Stimulated activated CD8-positive, alpha-beta memory T cell treated with anti-CD3 and anti-CD28 coated beads, Interleukin-15, amount 100 ng/mL, for 24 hours (primary cell): ENCODE measurements around the gene TRPM3.

Experiments used
- DNase-seq: peaks from one replicate; pipeline ENCODE4 v3.0.0-alpha.2; 2020; ENCODE audit warnings: low read depth

TRPM3 gene

DNA sequence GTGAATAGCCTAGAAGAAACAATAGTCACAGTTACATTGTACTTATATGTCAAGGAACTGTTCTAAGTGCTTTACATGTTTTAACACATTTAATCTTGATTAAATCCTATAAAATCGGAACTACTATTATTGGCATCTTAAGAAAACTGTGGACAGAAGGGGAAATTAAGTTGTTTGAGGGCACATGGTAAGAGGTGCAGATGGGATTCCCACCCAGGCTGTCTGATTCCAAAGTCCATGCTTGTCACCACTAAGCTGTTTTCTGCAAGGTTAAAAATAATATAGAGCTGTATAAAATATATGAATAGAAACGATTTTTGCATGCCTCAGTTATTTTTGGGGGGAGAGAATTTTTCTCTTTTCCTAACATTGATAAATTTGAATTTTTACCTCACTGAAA, 512.4 kb downstream of the TRPM3 start:
- DNase-seq, result no peak

DNA sequence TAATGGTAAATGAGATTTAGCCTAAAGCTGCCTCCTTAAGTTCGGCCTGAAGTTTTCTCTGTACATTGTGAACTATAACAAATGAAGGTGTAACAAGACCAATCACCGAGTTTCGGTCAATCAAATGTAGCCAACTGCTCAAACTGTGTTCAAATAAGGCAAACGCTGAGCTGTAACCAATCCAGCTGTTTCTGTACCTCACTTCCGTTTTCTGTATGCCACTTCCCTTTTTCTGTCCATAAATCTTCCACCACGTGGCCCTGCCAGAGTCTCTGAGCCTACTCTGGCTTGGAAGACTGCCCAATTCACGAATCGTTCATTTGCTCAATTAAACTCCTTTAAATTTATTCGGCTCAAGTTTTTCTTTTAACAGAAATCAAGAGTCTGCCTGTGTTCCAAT, 513.5 kb downstream of the TRPM3 start:
- no peak for DNase-seq

DNA sequence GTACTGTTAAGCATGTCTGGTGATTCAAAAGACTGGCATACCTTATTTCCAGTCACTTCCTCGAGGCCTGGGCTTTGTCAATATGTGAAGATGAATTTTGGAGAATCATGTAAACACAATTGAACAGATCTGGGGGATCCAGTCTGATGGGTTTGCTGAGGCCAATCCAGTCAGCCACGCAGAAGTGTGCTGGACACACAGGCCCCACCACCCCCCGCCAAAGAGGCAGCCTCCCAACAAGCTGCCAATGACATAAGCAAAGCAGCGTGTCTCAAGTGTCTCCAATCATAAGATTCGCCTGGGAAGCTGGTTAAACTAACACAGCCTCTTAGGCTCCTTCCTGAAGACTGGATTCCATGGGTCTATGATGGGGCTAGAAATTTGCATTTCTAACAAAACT, 514.1 kb downstream of the TRPM3 start:
- no peak for DNase-seq

DNA sequence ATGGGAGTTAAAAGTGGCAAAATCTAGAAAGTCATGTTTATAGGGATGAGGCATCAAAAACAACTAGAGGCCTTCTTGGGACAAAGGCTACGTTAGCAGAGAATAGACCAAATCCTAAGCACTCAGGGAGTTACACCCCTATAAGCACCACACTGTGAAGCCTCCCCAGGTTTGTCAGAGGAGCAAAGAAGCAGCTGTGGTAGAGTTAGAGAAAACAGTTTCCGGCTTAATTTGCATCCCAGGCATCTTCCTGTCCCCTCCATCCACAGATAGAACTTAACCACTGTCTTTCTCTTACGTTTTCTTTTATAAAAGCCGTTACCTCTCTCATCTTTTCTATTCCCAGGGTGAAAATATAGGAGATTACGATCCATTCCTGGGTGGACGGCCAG, 518.4 kb downstream of the TRPM3 start:
- no peak for DNase-seq

DNA sequence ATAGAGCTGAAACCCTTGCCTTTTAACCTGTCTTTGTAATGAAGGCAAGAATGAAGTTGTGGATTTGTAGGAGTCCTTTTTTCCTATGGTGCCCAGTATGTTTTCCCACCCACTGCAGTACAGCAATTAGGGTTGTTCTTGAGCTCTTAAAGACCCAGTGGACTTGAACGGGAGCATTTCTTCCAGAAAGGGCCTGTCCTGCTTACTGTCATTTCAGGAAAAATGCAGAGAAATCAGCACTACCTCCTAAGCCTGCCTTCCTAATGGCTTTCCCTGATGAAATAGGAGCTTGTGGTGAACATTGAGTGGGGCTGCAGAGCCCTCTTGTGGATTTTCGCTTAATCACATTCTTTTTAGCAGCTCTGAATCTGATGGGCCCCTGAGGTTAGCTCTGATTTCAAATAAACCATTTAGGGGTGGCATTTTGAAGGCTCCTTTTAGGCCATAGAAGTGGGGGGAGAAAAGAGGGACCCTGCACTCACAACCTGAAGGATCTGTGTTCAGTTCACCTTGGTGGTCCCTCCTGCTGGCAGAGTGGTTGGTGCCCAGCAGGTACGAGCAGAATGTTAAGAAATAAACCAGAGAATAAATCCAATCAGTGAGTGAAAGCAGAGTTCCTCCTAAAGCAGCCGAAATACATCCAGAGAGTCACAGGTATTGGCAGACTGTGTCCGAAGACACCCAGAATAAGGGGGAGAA, 519.0 kb downstream of the TRPM3 start:
- no peak for DNase-seq

DNA sequence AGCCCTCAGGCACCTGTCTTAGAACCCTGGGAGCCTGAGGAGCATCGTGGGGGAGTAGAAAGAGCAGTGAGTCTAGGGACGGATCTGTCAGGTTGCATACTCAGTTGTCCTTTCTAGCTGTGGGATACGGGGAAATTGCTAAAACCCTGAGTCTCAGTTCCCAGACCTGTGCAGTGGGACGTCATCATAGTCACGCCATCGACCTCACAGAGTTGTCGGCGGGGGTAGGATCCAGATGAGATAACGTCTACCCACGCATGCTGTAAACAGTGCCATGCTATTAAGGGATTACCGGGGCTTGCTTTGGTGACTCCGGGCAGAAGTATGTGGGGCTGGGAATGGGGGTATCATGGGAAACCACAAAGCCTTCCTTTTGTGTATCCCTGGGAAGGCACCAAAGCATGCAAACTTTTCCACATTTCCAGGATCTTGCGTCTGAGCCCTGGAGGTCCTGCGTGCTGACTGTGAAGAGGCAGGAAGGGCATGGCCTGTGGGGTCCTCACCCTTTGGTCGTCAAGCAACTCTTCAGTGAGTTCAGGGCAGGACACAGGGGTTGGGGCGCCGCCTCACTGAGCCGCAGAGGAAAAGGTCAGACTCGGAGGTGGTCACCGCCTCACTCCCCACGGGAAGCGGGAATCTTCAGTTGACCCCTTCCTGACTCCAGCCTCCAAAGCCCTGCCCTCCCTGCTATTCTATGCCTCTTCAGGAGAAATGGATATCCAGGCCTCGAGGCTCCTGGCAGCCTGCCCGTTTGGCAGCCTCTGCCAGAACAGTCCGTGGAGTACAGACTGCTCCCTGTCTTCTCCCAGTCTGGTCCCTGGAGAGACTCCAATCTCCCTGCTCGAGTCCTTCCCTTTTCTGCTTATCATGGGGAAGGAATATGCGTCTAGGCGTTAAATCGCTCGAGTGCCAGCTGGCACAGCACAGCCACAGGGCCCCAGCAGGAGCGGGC, 520.1 kb downstream of the TRPM3 start:
- no peak for DNase-seq

DNA sequence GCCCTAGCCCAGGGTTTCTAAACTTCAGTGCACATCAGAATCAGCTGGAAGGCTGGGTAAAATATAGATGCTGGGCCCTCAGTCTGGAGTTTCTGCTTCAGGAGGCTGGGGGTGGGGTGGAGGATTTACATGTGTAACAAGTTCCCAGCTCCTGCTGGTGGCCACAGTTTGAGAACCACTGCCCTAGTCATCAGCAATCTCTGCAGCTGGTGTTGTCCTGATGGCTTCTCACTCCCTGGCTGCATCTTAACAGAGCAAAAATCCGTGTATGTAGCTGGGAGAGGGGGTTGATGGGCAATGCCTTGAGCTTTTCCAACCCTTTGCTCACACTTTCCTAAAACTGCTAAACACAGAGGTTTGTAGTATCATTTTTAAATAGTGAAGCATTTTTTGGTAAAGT, 520.9 kb downstream of the TRPM3 start:
- DNase-seq, result no peak

DNA sequence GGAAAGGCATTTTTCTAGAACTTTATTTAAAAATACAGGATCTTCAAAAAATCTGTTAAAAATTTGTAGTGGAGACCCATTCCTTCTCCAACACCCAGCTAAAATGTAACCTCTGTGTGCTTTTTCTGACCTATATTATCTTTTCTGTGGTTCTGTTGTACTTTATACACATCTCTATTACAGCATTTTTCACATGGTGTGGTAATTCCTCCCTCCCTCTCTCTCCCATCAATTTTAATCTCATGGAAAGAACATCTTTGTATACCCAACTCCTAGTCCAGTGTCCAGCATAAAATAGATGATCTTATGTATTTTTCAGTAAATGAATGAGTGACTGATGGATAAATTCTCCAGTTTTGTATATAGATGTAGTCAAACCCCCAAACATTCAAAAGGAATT, 523.5 kb downstream of the TRPM3 start:
- no peak for DNase-seq

DNA sequence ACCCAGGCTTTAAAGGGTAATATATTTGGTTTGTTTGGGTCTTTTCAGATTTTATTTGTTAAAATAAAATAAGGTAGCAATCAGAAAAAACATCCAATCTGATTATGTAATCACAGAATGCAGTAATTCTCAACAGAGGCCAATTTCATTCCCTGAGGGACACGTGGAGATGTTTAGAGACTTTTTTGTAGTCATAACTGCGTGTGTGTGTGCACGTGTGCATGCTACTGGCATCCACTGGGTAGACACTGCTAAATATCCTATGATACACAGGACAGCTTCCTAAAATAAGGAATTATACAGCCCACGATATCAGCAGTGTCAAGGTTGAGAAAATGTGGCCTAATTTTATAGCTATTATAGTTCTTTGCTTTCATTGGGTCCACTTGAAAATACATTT, 526.2 kb downstream of the TRPM3 start:
- no peak for DNase-seq

DNA sequence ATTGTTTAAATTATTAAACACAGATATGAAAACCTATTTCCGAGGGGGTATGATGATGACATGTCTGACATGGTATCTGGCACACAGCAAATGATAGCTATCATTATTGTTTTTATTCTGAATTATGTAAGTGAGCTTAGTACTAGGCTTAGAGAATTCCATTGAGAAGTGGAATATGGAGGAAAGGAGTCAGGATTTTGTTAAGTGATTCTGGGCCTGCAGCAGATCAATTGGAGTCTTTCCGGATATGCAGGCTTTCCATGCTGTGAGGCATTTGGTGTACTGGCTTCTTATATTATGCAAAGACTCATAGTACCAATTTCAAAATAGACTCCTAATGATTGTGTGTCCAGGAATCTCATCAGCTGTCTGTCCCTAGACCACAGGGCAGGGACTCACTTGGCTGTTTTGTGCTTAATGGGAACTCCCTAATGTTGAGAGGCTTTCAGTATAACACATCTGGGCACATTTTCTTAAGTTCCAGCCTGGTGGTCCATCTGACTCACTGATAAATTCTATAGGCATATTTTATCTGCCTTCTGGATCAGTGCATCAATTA, 527.0 kb downstream of the TRPM3 start:
- DNase-seq, result no peak

DNA sequence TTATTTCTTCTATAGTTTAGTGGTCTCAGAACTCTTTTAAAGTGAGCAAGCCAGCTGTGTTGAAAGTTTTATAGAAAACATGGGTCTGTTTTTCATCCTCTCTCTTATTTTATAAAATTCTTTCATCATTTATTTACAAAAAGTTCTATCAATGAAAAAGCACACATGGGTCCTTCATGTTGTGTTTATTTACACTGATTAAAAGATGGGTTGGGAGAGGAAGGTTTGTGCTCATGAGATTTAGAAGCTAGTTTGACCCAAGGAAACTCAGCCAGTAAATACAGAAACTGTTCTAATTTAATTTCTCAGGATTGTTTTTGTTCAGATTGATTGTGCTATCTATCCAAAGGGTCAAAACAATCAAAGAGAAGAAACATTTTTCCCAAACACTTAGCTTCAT, 528.2 kb downstream of the TRPM3 start:
- DNase-seq, result no peak

DNA sequence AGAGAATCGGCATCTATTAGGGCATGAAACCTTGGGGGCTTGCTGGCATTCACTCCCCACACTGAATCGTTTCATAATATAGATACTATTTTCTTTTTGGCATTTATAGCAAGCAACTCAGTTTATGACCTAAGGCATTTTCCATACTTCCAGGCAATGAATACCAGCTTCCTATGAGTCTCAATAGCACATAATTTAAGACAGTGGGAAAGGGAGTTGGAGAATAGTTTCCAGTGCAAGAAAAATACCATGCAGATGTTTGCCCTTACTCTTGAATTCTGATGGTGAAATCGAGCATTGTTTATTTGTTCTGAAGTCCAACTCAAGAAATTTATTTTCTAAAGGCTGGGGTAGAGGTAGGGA, 531.1 kb downstream of the TRPM3 start:
- DNase-seq, result no peak

DNA sequence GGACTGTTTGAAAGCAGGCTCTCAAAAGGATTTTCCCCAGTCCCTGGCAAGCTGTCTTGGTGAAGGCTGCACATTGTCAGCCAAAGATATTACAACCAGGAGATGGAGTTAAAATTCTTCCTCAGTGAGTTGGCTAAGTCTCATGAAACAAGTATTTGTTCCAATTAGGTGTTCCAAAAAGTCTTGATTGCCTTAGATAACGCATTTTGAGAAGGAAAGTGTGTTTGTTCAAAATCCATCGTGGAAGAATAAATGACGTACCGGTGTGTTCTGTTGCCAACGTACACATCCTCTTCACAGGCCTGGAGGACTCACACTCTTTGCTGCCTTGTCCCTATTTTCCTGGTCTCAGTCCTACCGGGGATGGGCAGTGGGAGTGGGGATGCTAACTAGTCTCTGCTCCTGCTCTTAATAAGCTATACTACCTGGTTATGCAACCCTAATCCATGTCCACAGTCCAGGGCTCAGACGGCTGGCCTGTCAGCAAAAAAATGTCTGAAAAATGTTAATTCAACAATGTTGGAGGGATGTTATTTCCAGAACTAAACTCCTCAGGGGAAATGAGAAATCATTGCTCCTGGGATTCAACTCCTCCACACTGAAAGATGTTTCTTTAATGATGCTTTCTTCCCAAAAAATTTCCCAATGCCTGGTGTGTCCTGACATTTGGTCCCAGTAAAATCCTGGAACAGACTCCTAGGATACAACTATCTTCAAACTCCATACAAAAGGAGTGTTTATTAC, 531.7 kb downstream of the TRPM3 start:
- DNase-seq, result no peak

DNA sequence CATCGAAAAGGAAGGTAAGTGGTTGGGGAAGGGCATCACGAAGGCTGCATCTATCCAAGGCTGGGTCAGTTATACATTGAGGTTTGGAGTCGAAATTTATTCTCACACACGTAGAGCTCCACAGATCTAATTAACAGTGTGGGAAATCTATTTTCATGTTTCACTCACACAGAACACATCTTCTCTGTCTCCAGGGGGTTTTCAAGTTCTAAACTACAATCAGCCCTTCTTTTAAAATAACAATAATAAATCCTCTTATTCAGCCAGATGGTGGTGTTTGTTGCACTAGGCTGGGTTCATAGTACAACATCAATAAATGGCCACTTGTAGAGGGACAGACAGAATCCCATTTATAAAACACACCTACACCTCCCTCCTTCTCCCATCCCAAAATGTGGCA, 532.4 kb downstream of the TRPM3 start:
- no peak for DNase-seq

DNA sequence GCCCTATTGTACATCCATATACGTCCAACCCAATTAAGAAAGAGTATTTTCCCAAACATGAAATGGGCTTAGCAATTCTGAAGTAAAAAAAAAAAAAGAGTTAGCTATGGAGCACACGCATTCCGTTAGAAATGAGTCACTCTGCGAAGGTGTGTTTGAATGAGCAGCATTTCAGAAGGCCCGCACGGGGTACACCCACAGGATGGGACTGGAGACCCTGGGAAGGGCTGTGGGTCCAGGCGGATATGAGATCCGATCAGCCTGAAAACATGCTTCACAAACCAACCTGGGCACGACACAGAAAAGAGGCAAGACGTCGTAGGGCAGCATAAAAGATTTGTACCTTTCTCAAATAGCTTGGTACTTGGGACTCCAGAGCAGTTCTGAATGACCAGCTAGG, 533.0 kb downstream of the TRPM3 start:
- DNase-seq, result no peak

DNA sequence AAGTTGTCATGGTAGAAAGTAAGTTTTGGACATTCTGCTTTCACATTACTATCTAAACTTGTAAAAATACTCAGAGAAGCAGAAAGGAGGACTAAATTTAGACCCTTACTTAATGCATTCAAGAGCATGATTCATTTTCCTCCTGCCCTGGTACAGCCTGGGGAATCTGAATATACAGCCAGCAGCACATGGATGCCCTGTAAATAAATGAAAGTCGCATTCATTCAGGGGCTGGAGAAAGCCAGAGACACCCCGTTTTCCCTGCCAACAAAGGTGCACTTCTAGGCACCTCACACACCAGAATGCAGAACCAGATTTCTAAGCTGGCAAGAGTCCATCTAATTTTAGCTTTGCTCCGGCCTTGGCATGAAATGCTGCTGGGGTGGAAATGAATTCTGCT, 534.2 kb downstream of the TRPM3 start:
- DNase-seq, result no peak

DNA sequence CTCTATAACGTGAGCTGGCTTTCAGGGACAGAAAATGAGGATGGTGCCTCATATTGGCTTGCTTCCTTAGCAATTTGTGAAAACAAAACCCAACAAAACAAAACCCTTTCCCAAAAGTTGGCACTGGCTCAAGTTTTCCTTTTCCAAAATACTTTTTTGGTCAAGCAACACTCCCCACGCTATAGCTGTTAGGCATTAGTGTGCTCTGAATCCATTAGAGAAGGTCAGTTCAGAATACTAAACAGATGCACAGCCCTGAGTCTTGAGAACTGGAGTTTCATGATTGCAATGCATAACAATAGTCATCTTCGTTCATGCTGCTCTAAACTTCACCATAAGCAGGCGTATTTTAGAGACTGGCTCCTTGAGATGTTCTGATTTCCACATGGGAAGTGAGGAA, 534.9 kb downstream of the TRPM3 start:
- DNase-seq, result no peak

DNA sequence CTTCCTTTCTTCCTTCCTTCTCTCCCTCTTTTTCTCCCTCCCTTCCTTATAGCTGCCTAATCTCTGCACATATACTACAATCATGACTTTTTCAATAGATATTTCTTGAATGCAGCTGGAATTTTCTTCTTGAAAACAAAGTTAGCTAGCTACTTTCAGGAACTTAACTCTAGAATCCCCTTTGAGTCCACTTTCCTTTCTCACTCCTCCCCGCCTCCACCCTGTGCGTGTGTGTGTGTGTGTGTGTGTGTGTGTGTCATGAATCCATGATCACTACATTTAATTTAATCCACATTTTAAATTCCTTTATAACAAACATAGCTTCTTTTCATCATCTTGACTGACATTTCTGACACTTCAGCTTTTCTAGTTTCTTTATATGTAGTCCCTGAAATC, 539.5 kb downstream of the TRPM3 start:
- DNase-seq, result no peak

DNA sequence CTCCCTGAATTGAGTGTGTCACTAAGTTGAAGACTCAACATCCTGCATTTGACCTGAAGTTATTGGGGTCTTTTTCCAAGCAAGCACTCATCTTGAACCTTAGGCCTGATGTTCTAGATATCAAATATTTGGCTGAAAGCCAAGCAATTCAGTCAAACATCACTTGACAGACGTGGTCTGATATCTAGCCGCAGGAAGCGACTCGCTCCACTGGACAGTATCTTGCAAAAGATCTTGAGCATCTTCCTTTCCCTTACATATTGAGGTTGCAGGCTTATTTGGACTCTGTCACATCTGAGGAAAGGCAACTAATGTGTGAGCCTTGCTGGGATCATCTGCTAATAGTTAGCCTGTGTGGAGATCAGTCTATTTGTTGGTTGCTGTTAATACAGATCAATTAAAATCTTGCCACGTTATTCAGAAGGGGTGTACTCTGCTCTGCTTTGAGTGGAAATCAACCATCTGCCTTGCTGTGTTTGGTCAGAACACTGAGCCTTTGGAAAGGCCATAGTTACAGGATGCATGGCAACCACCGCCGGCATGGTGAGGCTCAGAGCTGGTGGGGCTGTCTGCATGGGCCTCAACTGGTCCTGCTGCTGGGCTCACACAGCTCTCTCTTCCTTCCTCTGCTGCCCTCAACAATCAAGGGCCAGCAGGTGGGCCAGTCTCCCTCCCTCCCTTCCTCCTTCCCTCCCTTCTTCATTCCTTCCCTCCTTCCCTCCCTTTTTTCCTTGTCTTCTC, 540.0 kb downstream of the TRPM3 start:
- DNase-seq, result no peak

DNA sequence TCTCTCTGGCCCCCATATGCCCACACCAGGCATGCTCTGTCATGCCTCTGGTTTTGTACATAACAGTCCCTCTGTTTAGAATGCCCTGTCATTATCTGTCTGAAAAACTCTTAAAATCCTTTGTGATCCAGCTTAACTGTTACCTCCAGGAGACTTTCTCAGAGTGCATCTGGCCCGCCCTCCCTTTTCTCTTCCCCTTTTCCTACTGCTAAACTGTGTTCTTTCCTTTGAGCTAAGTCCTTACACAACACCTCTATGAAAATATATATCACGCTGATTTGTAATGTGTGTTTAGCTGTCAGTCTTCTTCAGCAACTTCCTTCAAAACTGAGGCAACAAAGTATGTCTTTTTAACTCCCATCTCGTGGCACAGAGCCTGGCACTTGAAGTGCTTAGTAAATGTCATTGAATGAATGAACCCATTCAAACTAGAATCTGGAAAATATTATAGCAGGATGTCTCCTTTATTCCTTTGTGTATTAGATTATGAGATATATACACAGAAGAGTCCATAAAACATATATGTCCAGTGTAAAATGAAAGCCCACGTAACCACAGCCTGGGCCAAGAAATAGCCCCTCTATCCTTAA, 540.7 kb downstream of the TRPM3 start:
- DNase-seq, result no peak

DNA sequence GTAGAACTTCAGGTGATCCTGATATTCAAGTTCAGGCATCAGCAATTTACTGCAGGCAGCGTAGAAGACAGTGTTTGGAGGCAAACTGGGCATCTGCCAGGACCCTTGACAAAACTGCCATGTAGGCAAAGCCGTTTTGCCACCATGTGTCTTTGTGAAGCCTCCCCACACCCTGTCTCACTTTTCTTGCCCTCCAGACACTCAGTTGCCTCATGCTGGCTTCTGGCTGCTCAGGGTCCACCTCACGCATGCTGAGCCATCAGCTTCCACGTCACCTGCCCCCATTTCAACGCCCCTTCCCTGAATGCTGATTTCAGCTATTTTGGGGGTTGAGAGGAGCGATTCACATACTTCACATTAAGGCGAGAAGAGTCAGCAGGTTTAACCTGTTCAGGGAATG, 541.7 kb downstream of the TRPM3 start:
- DNase-seq, result no peak

DNA sequence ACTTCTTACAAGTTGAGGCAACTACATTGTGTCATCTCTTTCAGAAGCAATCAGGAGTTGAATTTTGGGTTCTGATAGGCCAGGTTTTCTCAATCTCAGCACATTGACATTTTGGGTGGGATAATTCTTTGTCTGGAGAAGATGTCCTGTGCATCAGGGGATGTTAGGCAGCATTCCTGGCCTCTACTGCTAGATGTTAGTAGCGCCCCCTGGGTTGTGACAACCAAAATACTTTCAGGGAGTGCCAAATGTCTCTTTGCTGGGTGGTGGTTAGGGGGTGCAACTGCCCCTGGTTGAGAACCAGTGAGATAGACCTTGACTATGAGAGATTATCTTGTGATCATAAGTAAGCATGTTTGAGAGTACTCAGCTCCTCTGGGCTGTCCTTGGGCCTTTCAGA, 542.7 kb downstream of the TRPM3 start:
- DNase-seq, result no peak
